ENCODE measurements around the gene EDEM1. TPM values are rescaled to one million over a fixed set of nuclear protein-coding genes. Genes with fewer than 3 reads are reported as not detected.
A peak's percentile ranks its signal among the peaks of the same experiment; 100 is the strongest.
"Not testable (repeated sequence)": the region's sequence is repeated elsewhere in the genome, so short reads cannot be mapped to it uniquely, and the experiment has no call there.

EDEM1 gene
- total RNA-seq, 1 experiment from 2014 or later, result 11.0 TPM

- DNase-seq, result no peak
- no peak overlapping the region for H3K4me3 ChIP-seq
- no peaks in the 10 kb centered on the region for H3K27me3 ChIP-seq
- no peaks in the 10 kb centered on the region for H3K9me3 ChIP-seq
- no peaks in the 10 kb centered on the region for H3K36me3 ChIP-seq
Observed at GRCh38 chr3:5238545-5238944, 51.0 kb downstream of the EDEM1 start.

GRCh38 chr3:5239602-5240001 is 52.1 kb downstream of the EDEM1 start:
- Histone ChIP-seq H3K9me3 (no peaks in the 10 kb centered on the region), H3K36me3 (no peaks in the 10 kb centered on the region), H3K27me3 (no peaks in the 10 kb centered on the region), H3K4me3 (no peak overlapping the region)
- no peak for DNase-seq

GRCh38 chr3:5240740-5241139 is 53.2 kb downstream of the EDEM1 start:
- H3K27me3 ChIP-seq, result no peaks in the 10 kb centered on the region

GRCh38 chr3:5242785-5243184 is 55.3 kb downstream of the EDEM1 start:
- H3K27me3 ChIP-seq, H3K4me3 ChIP-seq, DNase-seq, H3K36me3 ChIP-seq, H3K9me3 ChIP-seq: not testable (repeated sequence)

More at GRCh38 chr3:5240740-5241139, 53.2 kb downstream of the EDEM1 start:
- DNase-seq, result no peak
- Histone ChIP-seq H3K4me3 (no peak overlapping the region), H3K9me3 (no peaks in the 10 kb centered on the region), H3K36me3 (no peaks in the 10 kb centered on the region)

GRCh38 chr3:5245927-5246326 is 58.4 kb downstream of the EDEM1 start:
- DNase-seq, result no peak

GRCh38 chr3:5248822-5249221 is 61.3 kb downstream of the EDEM1 start:
- no peak for DNase-seq
- no peaks in the 10 kb centered on the region for H3K9me3 ChIP-seq
- no peak overlapping the region for H3K4me3 ChIP-seq
- H3K27me3 ChIP-seq, result no peaks in the 10 kb centered on the region
- no peaks in the 10 kb centered on the region for H3K36me3 ChIP-seq

More at GRCh38 chr3:5245927-5246326, 58.4 kb downstream of the EDEM1 start:
- H3K4me3 ChIP-seq, result no peak overlapping the region
- no peaks in the 10 kb centered on the region for H3K9me3 ChIP-seq
- H3K36me3 ChIP-seq, result no peaks in the 10 kb centered on the region
- no peaks in the 10 kb centered on the region for H3K27me3 ChIP-seq

- Histone ChIP-seq H3K9me3 (no peaks in the 10 kb centered on the region), H3K36me3 (no peaks in the 10 kb centered on the region), H3K27me3 (no peaks in the 10 kb centered on the region), H3K4me3 (peak overlapping the region; percentile 29)
- peak; percentile 5 for DNase-seq
Observed at GRCh38 chr3:5250467-5251195, 63.1 kb downstream of the EDEM1 start.

GRCh38 chr3:5251196-5251583 is 63.7 kb downstream of the EDEM1 start:
- no peaks in the 10 kb centered on the region for H3K36me3 ChIP-seq
- no peaks in the 10 kb centered on the region for H3K9me3 ChIP-seq
- DNase-seq, result no peak
- H3K27me3 ChIP-seq, result no peaks in the 10 kb centered on the region
- H3K4me3 ChIP-seq, result peak overlapping the region; percentile 29

- no peaks in the 10 kb centered on the region for H3K36me3 ChIP-seq
- no peaks in the 10 kb centered on the region for H3K27me3 ChIP-seq
- H3K4me3 ChIP-seq, result no peak overlapping the region
- no peaks in the 10 kb centered on the region for H3K9me3 ChIP-seq
- no peak for DNase-seq
Observed at GRCh38 chr3:5252131-5252530, 64.6 kb downstream of the EDEM1 start.

GRCh38 chr3:5254281-5255048 is 67.0 kb downstream of the EDEM1 start:
- no peaks in the 10 kb centered on the region for H3K9me3 ChIP-seq
- no peak for DNase-seq
- no peaks in the 10 kb centered on the region for H3K36me3 ChIP-seq

GRCh38 chr3:5255404-5256344 is 68.2 kb downstream of the EDEM1 start:
- no peaks in the 10 kb centered on the region for H3K9me3 ChIP-seq
- H3K4me3 ChIP-seq, result no peak overlapping the region
- DNase-seq, result no peak
- no peaks in the 10 kb centered on the region for H3K36me3 ChIP-seq
- no peaks in the 10 kb centered on the region for H3K27me3 ChIP-seq

More at GRCh38 chr3:5254281-5255048, 67.0 kb downstream of the EDEM1 start:
- Histone ChIP-seq H3K27me3 (no peaks in the 10 kb centered on the region), H3K4me3 (no peak overlapping the region)

GRCh38 chr3:5258526-5258925 is 71.0 kb downstream of the EDEM1 start:
- H3K36me3 ChIP-seq, result no peaks in the 10 kb centered on the region
- DNase-seq, result no peak
- H3K4me3 ChIP-seq, result no peak overlapping the region
- H3K27me3 ChIP-seq, result no peaks in the 10 kb centered on the region
- H3K9me3 ChIP-seq, result no peaks in the 10 kb centered on the region

GRCh38 chr3:5260992-5261501 is 73.5 kb downstream of the EDEM1 start:
- Histone ChIP-seq H3K36me3 (no peaks in the 10 kb centered on the region), H3K27me3 (no peaks in the 10 kb centered on the region), H3K4me3 (no peak overlapping the region), H3K9me3 (no peaks in the 10 kb centered on the region)
- DNase-seq, result no peak

GRCh38 chr3:5262507-5262906 is 75.0 kb downstream of the EDEM1 start:
- Histone ChIP-seq H3K27me3 (no peaks in the 10 kb centered on the region), H3K36me3 (no peaks in the 10 kb centered on the region), H3K4me3 (no peak overlapping the region), H3K9me3 (no peaks in the 10 kb centered on the region)
- no peak for DNase-seq

GRCh38 chr3:5264093-5264600 is 76.6 kb downstream of the EDEM1 start:
- Histone ChIP-seq H3K9me3 (no peaks in the 10 kb centered on the region), H3K4me3 (no peak overlapping the region), H3K27me3 (no peaks in the 10 kb centered on the region), H3K36me3 (no peaks in the 10 kb centered on the region)
- no peak for DNase-seq

- no peaks in the 10 kb centered on the region for H3K36me3 ChIP-seq
- H3K9me3 ChIP-seq, result no peaks in the 10 kb centered on the region
- no peak overlapping the region for H3K4me3 ChIP-seq
- no peaks in the 10 kb centered on the region for H3K27me3 ChIP-seq
- no peak for DNase-seq
Observed at GRCh38 chr3:5264896-5265770, 77.6 kb downstream of the EDEM1 start.
